Mesendoderm (in vitro differentiated cells): ENCODE data around the gene MAGEF1.

Experiments
- DNase-seq: peaks from one replicate; pipeline ENCODE4 v3.0.0; 2013
- H2AK5ac ChIP-seq: 2 replicates; pipeline ENCODE4 v1.6.1; 2013; ENCODE audit warnings: low read length, inconsistent platforms
- H2BK120ac ChIP-seq: 2 replicates; pipeline ENCODE4 v1.6.1; 2013; ENCODE audit warnings: low read depth, mild to moderate bottlenecking, low read length, moderate library complexity, mixed read lengths
- H2BK15ac ChIP-seq: replicated peaks from 2 replicates; pipeline ENCODE4 v1.6.1; 2013; ENCODE audit warnings: low read depth, mild to moderate bottlenecking, moderate library complexity
- H2BK5ac ChIP-seq: 2 replicates; pipeline ENCODE4 v1.6.1; 2013; ENCODE audit warnings: low read length, inconsistent platforms
- H3K18ac ChIP-seq: 2 replicates; pipeline ENCODE4 v1.6.1; 2013; ENCODE audit warnings: mild to moderate bottlenecking, low read length, mixed read lengths
- H3K23ac ChIP-seq: one replicate; pipeline ENCODE4 v1.6.1; 2013; ENCODE audit warnings: low read length
- H3K27ac ChIP-seq: 2 replicates; pipeline ENCODE4 v1.5.1; 2013; ENCODE audit warnings: low read depth, mild to moderate bottlenecking, inconsistent platforms, low read length, moderate library complexity
- H3K27me3 ChIP-seq: 2 replicates; pipeline ENCODE4 v1.6.1; 2013; ENCODE audit warnings: low read length, control low read depth, mild to moderate bottlenecking, inconsistent platforms; ENCODE audit not compliant: insufficient read depth, poor library complexity
- H3K36me3 ChIP-seq: 2 replicates; pipeline ENCODE4 v1.6.1; 2013; ENCODE audit warnings: low read length, inconsistent platforms; ENCODE audit not compliant: control insufficient read depth, insufficient read depth
- H3K4ac ChIP-seq: one replicate; pipeline ENCODE4 v1.6.1; 2013; ENCODE audit warnings: low read depth, mild to moderate bottlenecking, low read length, moderate library complexity
- H3K4me1 ChIP-seq: 2 replicates; pipeline ENCODE4 v1.6.1; 2013; ENCODE audit warnings: low read depth, low read length, inconsistent platforms; ENCODE audit not compliant: control insufficient read depth
- H3K4me2 ChIP-seq: 2 replicates; pipeline ENCODE4 v1.6.1; 2013; ENCODE audit warnings: low read length
- H3K4me3 ChIP-seq: 2 replicates; pipeline ENCODE4 v1.5.1; 2013; ENCODE audit warnings: mild to moderate bottlenecking, low read length
- H3K56ac ChIP-seq: one replicate; pipeline ENCODE4 v1.6.1; 2013; ENCODE audit warnings: low read length
- H3K79me1 ChIP-seq: 2 replicates; pipeline ENCODE4 v1.6.1; 2013; ENCODE audit warnings: low read length, inconsistent platforms
- H3K79me2 ChIP-seq: 2 replicates; pipeline ENCODE4 v1.6.1; 2013; ENCODE audit warnings: mild to moderate bottlenecking, low read length; ENCODE audit not compliant: control insufficient read depth, insufficient read depth
- H3K9ac ChIP-seq: 2 replicates; pipeline ENCODE4 v1.6.1; 2013; ENCODE audit warnings: low read length, inconsistent platforms
- H4K5ac ChIP-seq: one replicate; pipeline ENCODE4 v1.6.1; 2013; ENCODE audit warnings: low read length
- H4K8ac ChIP-seq: one replicate; pipeline ENCODE4 v1.6.1; 2013; ENCODE audit warnings: low read depth, mild to moderate bottlenecking, control low read depth, low read length, moderate library complexity
- WGBS: extraction: QIAGEN DNeasy Blood & Tissue Kit; methylation state at CpG from one replicate; pipeline ENCODE4 v1.1.7; 2013; ENCODE audit warnings: low lambda C conversion rate, missing lambda C conversion rate; ENCODE audit not compliant: insufficient coverage; ENCODE audit errors: extremely low coverage; 5-methylcytosine and 5-hydroxymethylcytosine counted together

MAGEF1 gene

DNA sequence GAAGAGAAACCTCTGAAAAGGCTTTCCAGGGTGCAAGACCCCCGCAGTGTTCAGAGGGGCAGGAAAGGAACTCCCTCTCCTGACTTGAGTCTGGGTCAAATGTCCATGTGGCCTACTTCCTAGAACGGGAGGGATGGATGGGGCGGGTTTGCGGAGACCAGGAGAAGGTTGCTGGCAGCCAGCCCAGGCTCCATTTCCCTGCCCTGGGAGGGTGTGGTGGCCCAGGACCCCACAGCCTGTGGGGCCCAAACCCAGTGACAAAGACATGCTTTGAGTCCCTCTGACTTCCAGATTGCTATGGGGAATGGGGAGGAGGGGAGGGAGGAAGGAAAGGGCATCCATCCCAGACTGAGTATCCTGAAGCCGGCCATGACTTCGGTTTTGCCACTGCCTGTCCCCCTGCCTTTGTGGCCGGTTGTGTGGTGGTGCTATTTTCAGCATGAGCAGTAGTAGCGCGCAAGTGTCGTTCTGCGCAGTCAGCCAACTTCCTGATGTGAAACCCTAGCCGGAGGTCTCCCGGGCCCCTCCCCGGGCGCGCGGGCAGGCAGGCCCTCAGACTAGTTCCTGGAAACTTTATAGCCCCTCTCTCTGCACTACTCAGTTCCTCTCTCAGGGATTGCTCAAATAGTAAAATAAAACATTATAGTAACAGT is 24.4 kb downstream of the MAGEF1 start:
- H3K23ac ChIP-seq, result no peak overlapping the region
- no peak overlapping the region for H2AK5ac ChIP-seq
- no peak overlapping the region for H3K4me2 ChIP-seq
- no peaks in the 10 kb centered on the region for H3K27me3 ChIP-seq
- H3K79me2 ChIP-seq, result no peaks in the 10 kb centered on the region
- no peak overlapping the region for H2BK120ac ChIP-seq
- H4K5ac ChIP-seq, result no peak overlapping the region
- no peak overlapping the region for H3K4me3 ChIP-seq
- peaks cover 6% of the 10 kb centered on the region for H3K4me1 ChIP-seq
- H2BK5ac ChIP-seq, result no peak overlapping the region
- H4K8ac ChIP-seq, result no peak overlapping the region
- H3K9ac ChIP-seq, result no peak overlapping the region
- no peak overlapping the region for H3K18ac ChIP-seq
- no CpG with 5 or more reads among the region's 17 CpGs for WGBS
- no peaks in the 10 kb centered on the region for H3K36me3 ChIP-seq
- no peak overlapping the region for H3K27ac ChIP-seq
- no peak for DNase-seq
- H3K56ac ChIP-seq, result no peak overlapping the region
- no peaks in the 10 kb centered on the region for H3K79me1 ChIP-seq
- H2BK15ac ChIP-seq, result no peak overlapping the region
- no peak overlapping the region for H3K4ac ChIP-seq

DNA sequence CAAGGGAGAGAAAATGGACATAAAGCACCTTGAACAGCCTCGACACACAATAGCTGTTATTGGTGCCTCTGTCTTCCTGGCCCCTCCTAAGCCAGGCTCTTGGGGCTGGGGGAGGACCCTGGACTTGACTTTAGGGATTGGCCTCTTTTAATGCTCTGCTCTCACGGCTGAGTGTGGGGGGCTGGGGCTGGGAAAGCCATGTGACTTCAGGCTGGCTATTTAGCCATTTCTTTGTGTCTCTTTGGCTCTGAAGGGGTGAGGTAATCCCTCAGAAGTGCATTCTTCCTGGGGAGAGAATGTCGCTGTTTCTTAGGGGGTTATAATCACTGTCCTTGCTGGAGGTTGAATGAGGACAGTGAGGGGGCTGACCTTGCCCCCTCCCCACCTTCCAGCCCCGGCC is 26.2 kb downstream of the MAGEF1 start:
- H2AK5ac ChIP-seq, result peak overlapping the region; percentile 19
- no peak overlapping the region for H3K23ac ChIP-seq
- H3K27ac ChIP-seq, result no peak overlapping the region
- WGBS, result no CpG with 5 or more reads among the region's 4 CpGs
- H3K4me1 ChIP-seq, result peaks cover 6% of the 10 kb centered on the region
- H3K4me2 ChIP-seq, result no peak overlapping the region
- H3K18ac ChIP-seq, result peak overlapping the region; percentile 56
- no peaks in the 10 kb centered on the region for H3K36me3 ChIP-seq
- peak overlapping the region; percentile 62 for H3K56ac ChIP-seq
- no peak overlapping the region for H4K5ac ChIP-seq
- no peaks in the 10 kb centered on the region for H3K27me3 ChIP-seq
- no peak overlapping the region for H2BK120ac ChIP-seq
- H3K9ac ChIP-seq, result no peak overlapping the region
- no peak overlapping the region for H2BK15ac ChIP-seq
- no peaks in the 10 kb centered on the region for H3K79me2 ChIP-seq
- DNase-seq, result peak; percentile 92
- no peak overlapping the region for H4K8ac ChIP-seq
- H3K4ac ChIP-seq, result no peak overlapping the region
- no peaks in the 10 kb centered on the region for H3K79me1 ChIP-seq
- peak overlapping the region; percentile 56 for H2BK5ac ChIP-seq
- H3K4me3 ChIP-seq, result no peak overlapping the region

DNA sequence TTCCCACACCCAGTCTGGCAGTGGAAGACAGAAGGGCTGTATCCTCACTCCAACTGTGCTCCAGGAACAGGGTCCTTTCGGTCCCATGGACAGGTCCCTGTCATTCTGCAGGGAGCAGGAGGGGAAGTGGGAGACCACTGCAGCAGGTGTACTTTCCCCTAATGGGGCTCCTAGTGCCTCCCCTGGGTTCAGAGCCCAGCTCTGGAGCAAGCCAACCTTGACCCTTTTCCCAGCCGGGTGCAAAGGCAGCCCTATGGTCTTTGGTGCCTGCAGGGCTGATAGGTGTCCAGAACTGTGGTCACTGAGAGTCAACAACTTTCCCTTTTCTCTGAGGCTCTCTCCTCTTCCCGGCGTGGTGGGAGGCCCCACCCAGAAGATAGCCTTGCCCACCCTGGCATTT is 26.8 kb downstream of the MAGEF1 start:
- Histone ChIP-seq H3K27ac (no peak overlapping the region), H3K9ac (no peak overlapping the region), H3K18ac (peak overlapping the region; percentile 56), H3K56ac (peak overlapping the region; percentile 62), H4K8ac (no peak overlapping the region), H3K4me1 (peaks cover 6% of the 10 kb centered on the region), H3K27me3 (no peaks in the 10 kb centered on the region), H3K23ac (peak overlapping the region; percentile 52), H3K4me3 (no peak overlapping the region), H2BK15ac (no peak overlapping the region), H4K5ac (no peak overlapping the region), H3K79me1 (no peaks in the 10 kb centered on the region), H2AK5ac (peak overlapping the region; percentile 19), H3K4ac (no peak overlapping the region), H3K79me2 (no peaks in the 10 kb centered on the region), H2BK120ac (no peak overlapping the region), H2BK5ac (no peak overlapping the region), H3K4me2 (no peak overlapping the region), H3K36me3 (no peaks in the 10 kb centered on the region)
- no CpG with 5 or more reads among the region's 4 CpGs for WGBS
- DNase-seq, result no peak

DNA sequence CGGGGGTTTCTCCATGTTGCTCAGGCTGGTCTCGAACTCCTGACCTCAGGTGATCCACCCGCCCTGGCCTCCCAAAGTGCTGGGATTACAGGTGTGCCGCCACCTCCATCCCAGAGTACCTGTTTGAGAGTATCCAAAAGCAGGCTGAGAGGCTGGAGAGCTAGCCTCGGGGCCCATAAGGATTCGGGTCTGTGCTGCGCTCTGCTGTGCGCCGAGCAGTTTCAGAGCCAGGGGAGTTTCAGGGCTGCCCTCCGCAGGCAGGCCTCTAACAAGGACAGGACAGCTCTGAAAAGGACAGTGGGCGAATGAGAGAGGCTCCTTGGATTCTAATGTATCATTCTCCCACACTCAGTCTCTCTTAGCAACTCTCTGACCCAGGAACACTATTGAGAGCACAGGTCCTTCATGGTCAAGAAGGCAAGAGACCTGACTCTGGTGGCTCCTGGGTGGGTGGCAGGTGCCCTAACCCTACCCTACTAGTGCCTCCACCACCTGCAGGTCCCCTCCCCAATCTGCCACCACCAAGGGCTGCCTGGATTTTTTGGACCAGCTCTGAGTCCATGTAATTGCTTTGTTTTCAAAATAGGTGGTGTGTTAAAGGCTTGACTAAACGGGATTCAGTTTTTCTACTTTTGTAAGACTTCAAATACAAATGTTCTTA is 27.8 kb downstream of the MAGEF1 start:
- H3K4me2 ChIP-seq, result no peak overlapping the region
- no peak overlapping the region for H2BK5ac ChIP-seq
- no peak overlapping the region for H3K9ac ChIP-seq
- H3K27ac ChIP-seq, result no peak overlapping the region
- H3K36me3 ChIP-seq, result no peaks in the 10 kb centered on the region
- H3K56ac ChIP-seq, result no peak overlapping the region
- no peak overlapping the region for H4K5ac ChIP-seq
- no peak overlapping the region for H2AK5ac ChIP-seq
- no peak overlapping the region for H3K23ac ChIP-seq
- H3K79me1 ChIP-seq, result no peaks in the 10 kb centered on the region
- no peak overlapping the region for H3K4me3 ChIP-seq
- no peak overlapping the region for H3K18ac ChIP-seq
- no peak for DNase-seq
- H2BK15ac ChIP-seq, result no peak overlapping the region
- no peaks in the 10 kb centered on the region for H3K27me3 ChIP-seq
- WGBS, result no CpG with 5 or more reads among the region's 12 CpGs
- H3K4ac ChIP-seq, result no peak overlapping the region
- H3K4me1 ChIP-seq, result peaks cover 6% of the 10 kb centered on the region
- H2BK120ac ChIP-seq, result no peak overlapping the region
- no peaks in the 10 kb centered on the region for H3K79me2 ChIP-seq
- H4K8ac ChIP-seq, result no peak overlapping the region

DNA sequence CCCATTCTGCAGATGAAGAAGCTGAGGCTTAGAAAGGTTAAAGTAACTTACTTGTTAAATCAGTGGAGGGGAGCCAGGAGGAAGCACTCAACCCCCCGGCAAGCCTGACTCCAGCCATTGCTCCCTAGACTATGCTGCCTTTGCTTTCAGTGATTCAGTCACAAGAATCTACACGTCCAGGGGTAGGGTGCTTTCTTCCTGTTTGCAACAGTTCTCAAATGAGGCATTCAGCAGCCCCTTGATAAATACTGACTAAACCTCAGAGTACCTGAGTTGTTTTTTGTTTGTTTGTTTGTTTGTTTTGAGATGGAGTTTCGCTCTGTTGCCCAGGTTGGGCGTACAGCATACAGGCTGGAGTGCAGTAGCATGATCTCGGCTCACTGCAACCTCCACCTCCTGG is 28.6 kb downstream of the MAGEF1 start:
- no peak overlapping the region for H2BK5ac ChIP-seq
- H3K4me1 ChIP-seq, result peaks cover 6% of the 10 kb centered on the region
- no peak for DNase-seq
- H3K23ac ChIP-seq, result no peak overlapping the region
- no peaks in the 10 kb centered on the region for H3K27me3 ChIP-seq
- H3K4ac ChIP-seq, result no peak overlapping the region
- no peak overlapping the region for H3K18ac ChIP-seq
- H3K36me3 ChIP-seq, result no peaks in the 10 kb centered on the region
- no peak overlapping the region for H4K5ac ChIP-seq
- no peak overlapping the region for H3K4me3 ChIP-seq
- no peaks in the 10 kb centered on the region for H3K79me1 ChIP-seq
- no peak overlapping the region for H3K27ac ChIP-seq
- H4K8ac ChIP-seq, result no peak overlapping the region
- H3K56ac ChIP-seq, result no peak overlapping the region
- no peak overlapping the region for H2BK15ac ChIP-seq
- H3K9ac ChIP-seq, result no peak overlapping the region
- WGBS, result no CpG with 5 or more reads among the region's 5 CpGs
- no peak overlapping the region for H3K4me2 ChIP-seq
- no peak overlapping the region for H2AK5ac ChIP-seq
- no peak overlapping the region for H2BK120ac ChIP-seq
- H3K79me2 ChIP-seq, result no peaks in the 10 kb centered on the region

DNA sequence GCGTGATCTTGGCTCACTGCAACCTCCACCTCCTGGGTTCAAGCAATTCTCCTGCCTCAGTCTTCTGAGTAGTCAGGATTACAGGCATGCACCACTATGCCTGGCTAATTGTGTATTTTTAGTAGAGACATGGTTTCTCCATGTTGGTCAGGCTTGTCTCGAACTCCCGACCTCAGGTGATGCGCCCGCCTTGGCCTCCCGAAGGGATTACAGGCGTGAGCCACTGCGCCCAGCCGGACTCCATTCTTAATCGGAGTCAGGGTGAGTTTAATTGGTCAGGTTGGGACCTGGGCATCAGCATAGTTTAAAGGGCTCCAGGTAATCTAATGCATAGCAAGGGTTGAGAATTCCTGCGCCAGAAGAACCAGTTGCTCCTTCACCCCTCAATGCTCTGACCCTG is 29.2 kb downstream of the MAGEF1 start:
- Histone ChIP-seq H3K23ac (no peak overlapping the region), H2AK5ac (no peak overlapping the region), H3K18ac (no peak overlapping the region), H3K27me3 (no peaks in the 10 kb centered on the region), H4K8ac (no peak overlapping the region), H3K4me2 (no peak overlapping the region), H2BK15ac (no peak overlapping the region), H3K27ac (no peak overlapping the region), H3K56ac (no peak overlapping the region), H3K9ac (no peak overlapping the region), H4K5ac (no peak overlapping the region), H3K79me2 (no peaks in the 10 kb centered on the region), H3K79me1 (no peaks in the 10 kb centered on the region), H3K36me3 (no peaks in the 10 kb centered on the region), H2BK120ac (no peak overlapping the region), H3K4me3 (no peak overlapping the region), H3K4ac (no peak overlapping the region), H2BK5ac (no peak overlapping the region), H3K4me1 (peaks cover 9% of the 10 kb centered on the region)
- no CpG with 5 or more reads among the region's 11 CpGs for WGBS
- DNase-seq, result no peak
